ENCODE measurements around the gene VAC14.

VAC14 gene

GRCh38 chr16:70764632-70765031 is 36.3 kb downstream of the VAC14 start:
- no peak for DNase-seq (ENCODE audit: low read depth)

GRCh38 chr16:70760221-70760620 is 40.7 kb downstream of the VAC14 start:
- DNase-seq (ENCODE audit: low read depth) = no peak

DNA sequence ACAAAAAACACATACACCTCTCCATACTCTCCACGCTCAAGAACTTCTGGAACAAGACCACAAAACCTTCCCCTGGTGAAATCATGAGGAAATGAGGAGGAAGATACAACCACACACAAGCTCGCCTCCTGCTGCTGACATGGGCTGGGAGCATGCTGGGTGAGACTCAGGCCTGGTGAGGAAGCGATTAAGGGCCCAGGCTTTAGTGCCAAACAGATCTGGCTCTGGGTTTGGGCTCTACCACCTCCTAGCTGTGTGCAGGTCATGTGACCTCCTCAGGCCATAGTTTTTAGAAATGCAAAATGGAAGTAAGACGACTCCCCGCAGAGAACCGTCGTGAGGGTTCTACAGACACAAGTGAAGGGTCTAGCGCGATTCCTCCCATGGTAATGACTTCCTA is 41.3 kb downstream of the VAC14 start:
- DNase-seq (ENCODE audit: low read depth) = no peak

- DNase-seq (ENCODE audit: low read depth) = no peak
Measured at GRCh38 chr16:70758786-70759185, 42.2 kb downstream of the VAC14 start.

GRCh38 chr16:70757183-70757582 is 43.8 kb downstream of the VAC14 start:
- no peak for DNase-seq (ENCODE audit: low read depth)

DNA sequence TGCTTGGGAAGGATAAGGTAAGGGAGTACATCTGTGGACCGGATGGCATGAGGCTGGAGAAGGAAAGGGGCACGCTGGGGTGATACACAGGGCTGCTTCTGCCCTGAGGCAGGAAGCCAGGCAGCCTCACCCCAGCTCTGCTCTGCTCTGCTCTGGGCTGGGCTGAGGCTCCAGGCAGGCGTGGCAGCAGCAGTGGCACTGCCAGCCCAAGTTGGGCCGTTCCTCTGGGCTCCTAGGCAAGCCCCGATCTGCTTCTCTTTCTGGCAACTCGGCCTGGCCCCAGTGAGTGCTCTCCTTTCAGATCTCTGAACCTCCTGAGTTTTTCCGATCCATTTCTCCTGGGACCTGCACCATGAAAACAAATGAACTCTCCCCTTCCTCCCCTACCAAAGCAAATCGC is 44.9 kb downstream of the VAC14 start:
- no peak for DNase-seq (ENCODE audit: low read depth)

- no peak for DNase-seq (ENCODE audit: low read depth)
Measured at GRCh38 chr16:70754851-70755600, 45.9 kb downstream of the VAC14 start.

- DNase-seq (ENCODE audit: low read depth) = no peak
Measured at GRCh38 chr16:70754371-70754770, 46.6 kb downstream of the VAC14 start.

GRCh38 chr16:70753694-70754325 is 47.1 kb downstream of the VAC14 start:
- no peak for DNase-seq (ENCODE audit: low read depth)

GRCh38 chr16:70753228-70753627 is 47.7 kb downstream of the VAC14 start:
- no peak for DNase-seq (ENCODE audit: low read depth)

DNA sequence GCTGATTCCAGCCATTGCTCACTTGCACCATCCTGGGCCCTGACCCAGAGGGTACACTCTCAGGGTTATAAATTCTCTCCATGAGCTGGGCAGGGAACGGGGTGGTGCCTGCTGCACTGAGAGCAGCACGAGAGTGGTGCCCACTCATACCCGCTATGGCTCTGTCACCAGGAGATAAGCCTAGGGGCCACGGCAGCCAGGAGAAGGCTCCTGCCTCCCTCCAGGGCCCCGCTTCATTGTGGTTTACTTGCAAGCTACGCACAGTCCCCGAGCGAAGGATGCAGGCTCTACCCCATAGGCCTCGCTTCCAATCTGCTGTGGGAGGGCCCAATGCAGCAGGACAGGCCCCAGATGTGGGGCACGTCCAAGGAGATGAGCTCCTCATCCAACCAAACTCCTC is 48.5 kb downstream of the VAC14 start:
- DNase-seq (ENCODE audit: low read depth) = no peak

GRCh38 chr16:70751593-70751992 is 49.4 kb downstream of the VAC14 start:
- no peak for DNase-seq (ENCODE audit: low read depth)

GRCh38 chr16:70750893-70751467 is 50.0 kb downstream of the VAC14 start:
- no peak for DNase-seq (ENCODE audit: low read depth)

DNA sequence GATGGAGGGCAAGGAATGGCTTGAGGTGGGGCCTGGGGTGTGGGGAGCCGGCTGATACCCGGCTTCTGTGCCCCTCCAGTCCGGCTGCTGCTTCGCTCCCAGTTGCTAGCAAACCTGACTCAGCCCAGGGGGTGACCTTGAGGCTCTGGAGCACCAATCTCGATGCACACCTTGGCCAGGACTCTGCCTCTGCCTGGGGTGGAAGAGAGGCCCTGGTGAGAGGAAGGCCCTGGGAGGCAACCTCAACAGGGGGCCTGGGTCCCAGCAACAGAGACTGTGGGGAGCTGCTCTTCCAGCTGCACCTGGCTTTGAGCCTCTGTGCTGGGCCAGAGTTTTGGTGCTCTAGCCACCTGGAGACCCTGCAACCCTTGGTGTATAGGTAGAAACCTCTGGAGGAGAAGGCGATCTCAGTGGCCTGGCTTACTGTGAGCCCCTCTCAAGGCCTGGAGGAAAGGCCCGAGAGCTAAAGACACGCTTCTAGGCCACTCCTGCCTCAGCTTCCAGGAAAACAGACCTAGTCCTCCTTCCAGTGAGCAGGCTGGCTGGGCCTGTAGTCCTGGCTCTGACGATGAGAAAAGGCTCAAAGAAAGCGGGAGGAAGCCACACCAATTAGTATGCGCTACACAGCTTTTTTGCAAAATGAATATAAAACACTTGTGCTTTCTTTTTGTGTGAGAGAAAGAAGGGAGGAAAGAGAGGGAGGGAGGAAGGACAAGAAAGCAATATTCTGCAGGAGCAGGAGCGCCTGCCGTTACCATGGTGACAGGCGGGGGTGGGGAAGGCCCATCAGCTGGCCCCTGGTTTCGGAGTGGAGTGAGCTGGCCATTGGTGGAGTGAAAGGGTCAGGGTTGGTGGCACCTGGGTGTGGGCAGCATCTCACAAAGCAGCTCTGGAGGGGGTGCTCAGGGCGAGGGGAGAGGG is 51.0 kb downstream of the VAC14 start:
- DNase-seq (ENCODE audit: low read depth) = no peak

DNA sequence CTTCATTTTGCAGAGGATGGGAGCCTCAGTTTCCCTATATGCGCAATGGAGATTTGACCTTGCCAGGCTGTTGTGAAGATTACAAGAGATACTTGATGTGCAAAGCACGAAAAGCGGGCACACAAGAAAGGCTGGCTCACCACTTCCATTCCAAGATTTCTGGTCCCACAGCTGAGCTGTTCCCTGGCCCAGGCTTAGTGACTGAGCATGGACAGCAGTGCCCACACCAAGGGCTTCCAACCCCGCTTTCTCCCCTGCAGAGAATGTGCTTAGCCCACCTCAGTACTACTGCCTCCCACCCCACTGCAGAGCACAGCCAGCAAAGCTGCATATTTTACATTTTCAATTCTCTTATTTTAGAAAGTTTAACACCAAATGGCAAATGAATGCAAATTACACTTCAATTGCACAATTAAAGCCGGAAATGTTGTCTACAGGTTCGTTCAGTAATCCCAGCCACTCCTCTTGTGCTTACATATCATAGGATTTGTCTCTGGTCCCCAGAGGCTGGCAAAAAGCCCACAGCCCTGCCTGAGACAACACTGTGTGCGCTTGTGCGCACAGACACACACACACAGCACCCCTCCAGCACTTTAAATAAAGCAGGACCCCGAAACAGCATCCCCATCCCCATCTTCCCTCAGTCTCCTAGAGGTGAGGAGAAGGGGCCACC is 51.8 kb downstream of the VAC14 start:
- DNase-seq (ENCODE audit: low read depth) = no peak

DNA sequence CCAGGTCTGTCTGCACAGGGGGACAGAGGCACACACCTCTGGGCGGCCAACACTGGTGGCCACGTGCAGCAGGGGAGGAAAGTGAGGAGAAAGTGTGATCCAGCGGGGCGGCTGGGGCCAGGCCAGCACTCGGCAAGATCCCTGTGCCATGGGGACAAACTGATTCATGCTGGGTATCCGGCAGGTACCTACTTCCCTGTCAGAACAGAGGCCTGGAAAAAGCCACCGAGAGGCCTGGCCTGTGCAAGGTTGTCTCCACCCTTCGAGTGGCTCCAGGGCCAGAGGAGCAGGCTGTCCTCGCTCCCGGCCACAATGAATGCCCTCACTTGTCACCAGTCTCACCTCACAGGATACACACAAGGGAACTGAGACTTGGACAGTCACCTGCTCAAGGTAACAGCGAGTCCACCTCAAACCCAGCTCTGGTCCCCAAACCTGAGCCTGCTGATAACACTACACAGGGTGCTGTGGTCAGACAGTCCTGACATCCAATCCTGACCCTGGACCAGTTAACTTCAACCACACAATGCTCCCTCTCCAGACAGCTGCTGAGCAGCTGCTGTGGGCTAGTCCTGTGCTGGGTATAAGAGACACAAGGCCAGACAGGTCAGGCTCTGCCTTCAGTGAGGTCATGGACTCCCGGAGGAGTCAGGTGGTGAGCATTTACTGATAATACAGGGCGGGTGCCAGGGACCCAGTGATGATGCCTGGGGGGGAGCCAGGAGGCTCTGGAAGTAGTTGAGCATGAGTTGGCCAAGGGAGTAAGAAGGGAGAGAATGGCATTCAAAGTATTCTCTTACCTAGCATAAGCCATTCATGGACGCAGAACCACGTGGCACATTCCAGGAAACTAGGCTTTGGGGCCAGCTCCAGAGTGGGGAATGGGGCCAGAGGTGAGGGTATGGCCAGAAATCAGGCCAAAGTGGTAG is 53.0 kb downstream of the VAC14 start:
- DNase-seq (ENCODE audit: low read depth) = no peak

GRCh38 chr16:70746708-70747424 is 54.1 kb downstream of the VAC14 start:
- DNase-seq (ENCODE audit: low read depth) = no peak

GRCh38 chr16:70746040-70746707 is 54.8 kb downstream of the VAC14 start:
- DNase-seq (ENCODE audit: low read depth) = no peak

- DNase-seq (ENCODE audit: low read depth) = no peak
Measured at GRCh38 chr16:70745536-70746025, 55.4 kb downstream of the VAC14 start.

All from stimulated activated CD8-positive, alpha-beta memory T cell treated with anti-CD3 and anti-CD28 coated beads, Interleukin-12 subunit alpha, Interleukin-12 subunit beta, amount 100 ng/mL, for 1 hour (primary cell).